ENCODE data around the gene GIT2.
A peak's percentile ranks its signal among the peaks of the same experiment; 100 is the strongest.

Gene GIT2

DNA sequence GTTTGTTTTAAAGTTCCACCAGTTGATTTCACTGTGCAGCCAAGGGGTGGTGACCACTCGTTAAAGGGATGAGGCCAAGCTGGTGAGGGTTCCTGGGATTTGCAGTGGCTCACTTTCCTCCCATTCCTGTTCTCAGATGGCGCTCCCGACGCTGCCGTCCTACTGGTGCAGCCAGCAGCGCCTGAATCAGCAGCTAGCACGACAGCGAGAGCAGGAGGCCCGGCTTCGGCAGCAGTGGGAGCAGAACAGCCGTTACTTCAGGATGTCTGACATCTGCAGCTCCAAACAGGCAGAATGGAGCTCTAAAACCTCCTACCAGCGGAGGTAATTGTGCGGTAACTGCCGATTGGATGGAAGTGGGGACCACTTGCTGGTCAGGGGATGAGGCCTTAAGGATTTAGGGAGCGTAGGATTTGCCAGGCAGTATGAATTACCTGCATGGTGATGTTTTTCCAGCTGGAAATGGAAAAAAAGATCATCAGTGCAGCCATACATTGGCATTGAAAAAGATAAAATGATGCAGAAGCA, 93.2 kb downstream of the GIT2 start:
- Histone ChIP-seq H3K4me1 (ENCODE audit: control insufficient read depth, insufficient read depth, low read depth, low read length) (peaks cover 4% of the 10 kb centered on the region), H4K8ac (ENCODE audit: low read length) (no peak overlapping the region), H3K79me1 (replicated peaks; ENCODE audit: low read length, poor library complexity, severe bottlenecking) (peaks cover 15% of the 10 kb centered on the region), H2BK12ac (ENCODE audit: low read length in 2 of 2) (no peak overlapping the region), H3K4me2 (ENCODE audit: low read length, poor library complexity, severe bottlenecking) (no peak overlapping the region), H3K27ac (ENCODE audit: low read length, poor library complexity, severe bottlenecking) (no peak overlapping the region), H3K4ac (ENCODE audit: low read depth in 1 of 2, low read length in 2 of 2) (no peak overlapping the region), H3K4me3 (ENCODE audit: insufficient read depth in 1 of 2, low read depth in 1 of 2, low read length in 2 of 2) (no peak overlapping the region), H2AK5ac (ENCODE audit: low read length, severe bottlenecking) (no peak overlapping the region), H3K23ac (ENCODE audit: low read length in 2 of 2) (peak overlapping the region in 1 of 2 experiments; percentile 89), H4K91ac (ENCODE audit: low read length) (no peak overlapping the region), H3K27me3 (ENCODE audit: control insufficient read depth in 1 of 2, insufficient read depth in 1 of 2, low read length in 2 of 2) (no peaks in the 10 kb centered on the region), H3K14ac (ENCODE audit: low read length in 2 of 2) (no peak overlapping the region), H3K9me3 (ENCODE audit: control insufficient read depth, low read length) (no peaks in the 10 kb centered on the region), H2BK15ac (ENCODE audit: low read depth, poor library complexity, severe bottlenecking) (no peak overlapping the region), H2BK5ac (ENCODE audit: low read depth, low read length, poor library complexity, severe bottlenecking) (no peak overlapping the region), H3K18ac (ENCODE audit: low read depth in 1 of 2, low read length in 2 of 2) (no peak overlapping the region), H2BK120ac (ENCODE audit: low read depth, low read length) (no peak overlapping the region), H2AFZ (ENCODE audit: low read depth, low read length) (no peak overlapping the region), H3K36me3 (ENCODE audit: control insufficient read depth in 1 of 2, insufficient read depth in 2 of 2, low read depth in 1 of 2, low read length in 2 of 2) (peaks cover 44 to 53% of the 10 kb centered on the region in 2 experiments), H3K9ac (ENCODE audit: low read length) (peak overlapping the region; percentile 4)
- DNase-seq, result no peak
- 90% methylated on average over 15 of the region's 15 CpGs for WGBS

DNA sequence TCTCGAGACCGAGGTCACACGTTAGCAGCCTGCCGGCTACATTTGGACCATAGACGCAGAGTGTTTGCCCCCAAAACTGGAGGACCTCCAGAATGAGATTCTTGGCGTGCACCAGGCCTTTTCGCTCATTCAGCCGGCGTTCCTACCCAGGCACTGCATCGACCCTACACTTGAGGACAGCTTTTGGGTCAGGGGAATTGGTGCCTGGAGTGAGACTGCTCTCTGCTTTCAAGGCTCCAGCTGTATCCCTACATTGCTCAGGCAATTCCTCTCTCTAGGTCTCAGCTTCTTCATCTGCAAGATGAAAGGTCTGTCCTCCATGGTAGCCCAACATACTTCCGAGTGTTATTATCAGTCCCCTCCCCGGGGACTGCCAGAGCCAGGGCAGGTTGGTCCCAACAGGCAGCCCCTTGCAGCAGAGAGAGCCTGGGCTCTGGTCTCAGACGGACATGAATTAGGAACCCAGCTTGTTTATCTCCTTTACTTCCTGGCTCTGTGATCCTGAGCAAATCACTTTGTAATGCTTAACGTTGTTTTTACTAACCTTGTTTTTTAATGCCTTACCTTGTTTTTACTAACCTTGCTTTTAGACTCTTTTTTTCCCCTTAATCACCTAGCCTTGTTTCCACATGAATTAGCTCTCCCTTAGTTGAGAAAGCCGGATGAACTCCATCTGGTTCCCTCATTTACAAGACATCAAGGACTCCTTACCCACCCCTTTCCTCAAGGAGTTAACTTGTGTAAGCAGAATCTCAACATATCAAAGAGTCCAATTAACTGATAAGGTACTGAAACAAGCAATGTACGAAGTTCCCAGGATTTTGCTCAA, 95.2 kb downstream of the GIT2 start:
- peak overlapping the region; percentile 85 for H4K8ac ChIP-seq (ENCODE audit: low read length)
- H3K9me3 ChIP-seq (ENCODE audit: control insufficient read depth, low read length), result no peaks in the 10 kb centered on the region
- H3K14ac ChIP-seq (ENCODE audit: low read length in 2 of 2), result peak overlapping the region in 1 of 2 experiments; percentile 11
- peak overlapping the region; percentile 61 to 63 for H3K18ac ChIP-seq (ENCODE audit: low read depth in 1 of 2, low read length in 2 of 2)
- H2AK5ac ChIP-seq (ENCODE audit: low read length, severe bottlenecking), result no peak overlapping the region
- H3K36me3 ChIP-seq (ENCODE audit: control insufficient read depth in 1 of 2, insufficient read depth in 2 of 2, low read depth in 1 of 2, low read length in 2 of 2), result peaks cover 25 to 33% of the 10 kb centered on the region in 2 experiments
- H3K27me3 ChIP-seq (ENCODE audit: control insufficient read depth in 1 of 2, insufficient read depth in 1 of 2, low read length in 2 of 2), result no peaks in the 10 kb centered on the region
- H2BK5ac ChIP-seq (ENCODE audit: low read depth, low read length, poor library complexity, severe bottlenecking), result no peak overlapping the region
- peak; percentile 50 for DNase-seq
- H3K27ac ChIP-seq (ENCODE audit: low read length, poor library complexity, severe bottlenecking), result no peak overlapping the region
- 2% methylated on average over 16 of the region's 16 CpGs for WGBS
- no peak overlapping the region for H2BK120ac ChIP-seq (ENCODE audit: low read depth, low read length)
- H3K4me2 ChIP-seq (ENCODE audit: low read length, poor library complexity, severe bottlenecking), result peak overlapping the region; percentile 98
- H2BK12ac ChIP-seq (ENCODE audit: low read length in 2 of 2), result no peak overlapping the region
- H4K91ac ChIP-seq (ENCODE audit: low read length), result no peak overlapping the region
- H2AFZ ChIP-seq (ENCODE audit: low read depth, low read length), result peak overlapping the region; percentile 81
- H3K4me3 ChIP-seq (ENCODE audit: insufficient read depth in 1 of 2, low read depth in 1 of 2, low read length in 2 of 2), result peak overlapping the region; percentile 76 to 92
- H3K23ac ChIP-seq (ENCODE audit: low read length in 2 of 2), result no peak overlapping the region
- peak overlapping the region; percentile 91 for H3K9ac ChIP-seq (ENCODE audit: low read length)
- H2BK15ac ChIP-seq (ENCODE audit: low read depth, poor library complexity, severe bottlenecking), result no peak overlapping the region
- peaks cover 15% of the 10 kb centered on the region for H3K79me1 ChIP-seq (replicated peaks; ENCODE audit: low read length, poor library complexity, severe bottlenecking)
- peak overlapping the region in 1 of 2 experiments; percentile 93 for H3K4ac ChIP-seq (ENCODE audit: low read depth in 1 of 2, low read length in 2 of 2)
- peaks cover 4% of the 10 kb centered on the region for H3K4me1 ChIP-seq (ENCODE audit: control insufficient read depth, insufficient read depth, low read depth, low read length)

DNA sequence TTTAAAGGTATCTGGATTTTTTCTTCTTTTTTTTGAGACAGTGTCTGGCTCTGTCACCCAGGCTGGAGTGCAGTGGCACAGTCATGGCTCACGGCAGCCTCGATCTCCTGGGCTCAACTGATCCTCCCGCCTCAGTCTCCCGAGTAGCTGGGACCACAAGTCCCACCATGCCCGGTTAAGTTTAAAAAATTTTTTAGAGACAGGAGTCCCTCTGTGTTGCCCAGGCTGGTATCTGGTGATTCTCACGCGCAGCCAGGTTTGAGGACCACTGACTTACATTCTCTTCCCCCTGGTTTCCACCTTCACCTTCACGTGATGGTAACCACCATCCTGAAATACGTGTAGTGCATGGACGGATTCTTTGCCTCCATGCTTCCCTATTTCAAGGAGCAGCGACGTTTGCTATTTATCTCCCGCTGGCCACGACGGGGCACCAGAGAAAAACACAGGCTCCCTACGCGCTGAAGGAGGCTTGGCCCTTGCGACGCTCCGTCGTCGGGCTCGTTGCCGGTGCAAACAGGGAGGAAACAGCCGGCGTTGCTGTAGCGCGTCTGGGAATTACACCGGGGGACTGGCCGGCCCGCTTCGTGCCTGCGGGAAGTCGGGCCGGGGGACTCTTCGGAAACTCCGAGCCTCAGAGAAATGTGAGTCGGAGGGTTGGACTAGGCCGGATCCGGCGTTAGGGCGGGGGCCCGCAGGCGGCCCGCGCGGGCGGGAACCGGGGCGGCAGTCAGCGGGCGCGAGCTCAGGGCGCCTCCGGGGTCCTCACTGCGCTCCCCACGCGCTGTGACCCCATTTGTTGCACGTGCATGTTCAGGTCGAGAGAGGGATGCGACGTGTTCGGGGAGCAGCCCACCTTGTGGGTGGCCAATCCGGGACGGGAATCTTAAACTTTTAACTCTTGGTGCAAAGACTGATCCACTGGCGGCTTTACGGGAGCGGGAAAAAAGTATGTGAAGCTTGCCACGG, 96.1 kb downstream of the GIT2 start, which contains the start of gene TCHP:
Gene TCHP (plus strand): TSS at position 492 of the 969 bp plus-strand sequence. CDS start 2,753 bp downstream, outside the sequence.
- H3K9me3 ChIP-seq (ENCODE audit: control insufficient read depth, low read length), result no peaks in the 10 kb centered on the region
- H3K79me1 ChIP-seq (replicated peaks; ENCODE audit: low read length, poor library complexity, severe bottlenecking), result peaks cover 15% of the 10 kb centered on the region
- no peaks in the 10 kb centered on the region for H3K27me3 ChIP-seq (ENCODE audit: control insufficient read depth in 1 of 2, insufficient read depth in 1 of 2, low read length in 2 of 2)
- H3K4me1 ChIP-seq (ENCODE audit: control insufficient read depth, insufficient read depth, low read depth, low read length), result peaks cover 4% of the 10 kb centered on the region
- H2BK12ac ChIP-seq (ENCODE audit: low read length in 2 of 2), result peak within 1 kb of the TSS in 1 of 2 experiments; percentile 32
- peak within 1 kb of the TSS; percentile 81 for H2AFZ ChIP-seq (ENCODE audit: low read depth, low read length)
- peak within 1 kb of the TSS; percentile 95 for H4K8ac ChIP-seq (ENCODE audit: low read length)
- H3K9ac ChIP-seq (ENCODE audit: low read length), result peak within 1 kb of the TSS; percentile 91
- H2BK15ac ChIP-seq (ENCODE audit: low read depth, poor library complexity, severe bottlenecking), result peak within 1 kb of the TSS; percentile 34
- 5% methylated on average over 67 of the region's 69 CpGs for WGBS
- peak within 1 kb of the TSS; percentile 39 for H3K27ac ChIP-seq (ENCODE audit: low read length, poor library complexity, severe bottlenecking)
- peaks cover 18 to 24% of the 10 kb centered on the region in 2 experiments for H3K36me3 ChIP-seq (ENCODE audit: control insufficient read depth in 1 of 2, insufficient read depth in 2 of 2, low read depth in 1 of 2, low read length in 2 of 2)
- H3K4me3 ChIP-seq (ENCODE audit: insufficient read depth in 1 of 2, low read depth in 1 of 2, low read length in 2 of 2), result peak within 1 kb of the TSS; percentile 76 to 92
- H3K18ac ChIP-seq (ENCODE audit: low read depth in 1 of 2, low read length in 2 of 2), result peak within 1 kb of the TSS; percentile 61 to 63
- no peak within 1 kb of the TSS for H3K23ac ChIP-seq (ENCODE audit: low read length in 2 of 2)
- no peak within 1 kb of the TSS for H2BK120ac ChIP-seq (ENCODE audit: low read depth, low read length)
- no peak within 1 kb of the TSS for H2BK5ac ChIP-seq (ENCODE audit: low read depth, low read length, poor library complexity, severe bottlenecking)
- H4K91ac ChIP-seq (ENCODE audit: low read length), result peak within 1 kb of the TSS; percentile 87
- peak; percentile 90 for DNase-seq
- H2AK5ac ChIP-seq (ENCODE audit: low read length, severe bottlenecking), result no peak within 1 kb of the TSS
- H3K14ac ChIP-seq (ENCODE audit: low read length in 2 of 2), result peak within 1 kb of the TSS in 1 of 2 experiments; percentile 11
- peak within 1 kb of the TSS; percentile 98 for H3K4me2 ChIP-seq (ENCODE audit: low read length, poor library complexity, severe bottlenecking)
- H3K4ac ChIP-seq (ENCODE audit: low read depth in 1 of 2, low read length in 2 of 2), result peak within 1 kb of the TSS in 1 of 2 experiments; percentile 93
